ENCODE results near the gene FPGT. TPM values are rescaled to one million over a fixed set of nuclear protein-coding genes. Genes with fewer than 3 reads are reported as not detected.

Gene FPGT
- total and polyA plus RNA-seq, 2 donors (not counting 3 experiments of a cell fraction or from before 2014, with no cell fraction given): 4.3 to 10.9 TPM

GRCh38 chr1:74199504-74199903 lies 1.5 kb downstream of the FPGT start:
- no peak overlapping the region for H2AFZ ChIP-seq (ENCODE audit: low read depth, low read length)
- H3K79me2 ChIP-seq (ENCODE audit: control insufficient read depth, insufficient read depth, low read length): no peaks in the 10 kb centered on the region
- H3K27ac ChIP-seq (ENCODE audit: insufficient read depth, low read depth, low read length): no peak overlapping the region
- no peaks in the 10 kb centered on the region for H4K20me1 ChIP-seq (replicated peaks; ENCODE audit: control insufficient read depth, extremely low read depth, insufficient read depth, low read length)
- BruUV-seq (replicated peaks): no TSS peak
- H3K4me2 ChIP-seq (ENCODE audit: insufficient read depth, low read length): peak overlapping the region; percentile 64
- H3K27me3 ChIP-seq (ENCODE audit: control insufficient read depth in 2 of 2, insufficient read depth in 2 of 2, low read length in 2 of 2): no peaks in the 10 kb centered on the region
- no peak overlapping the region for H3K4me3 ChIP-seq (replicated peaks in 1 of 3; ENCODE audit: insufficient read depth in 1 of 3, low read depth in 1 of 3, low read length in 3 of 3)
- ChIA-PET CTCF (no interaction called here), POLR2A (no interaction called here)
- DNase-seq (ENCODE audit: low read depth, low spot score) (no peak), FAIRE-seq (no peak)
- H3K4me1 ChIP-seq (ENCODE audit: control insufficient read depth, extremely low read depth, insufficient read depth, low read length): peaks cover 10% of the 10 kb centered on the region
- dilution Hi-C loops (cut with MboI; ENCODE audit: extremely low pct_ligation_motif_present, low sequenced_read_pairs) (no loop called here), intact Hi-C loops (cut with micrococcal nuclease) (loop anchor here (10.0 kb wide), 2 partner anchors 535 to 1915 kb away; partner anchors contain the start of genes CRYZ, NEGR1 and TYW3)
- H3K9me3 ChIP-seq (replicated peaks; ENCODE audit: control insufficient read depth, insufficient read depth, low read length): no peaks in the 10 kb centered on the region
- H3K9me1 ChIP-seq (replicated peaks; ENCODE audit: control insufficient read depth, extremely low read depth, insufficient read depth, low read length): no peaks in the 10 kb centered on the region
- TF ChIP-seq GATA2 (IDR thresholded peaks at IDR 0.05; ENCODE audit: insufficient read depth, insufficient read length, low read depth, low read length) (no peak), FOS (IDR thresholded peaks at IDR 0.05; ENCODE audit: borderline replicate concordance, insufficient read depth, low read length) (no peak), JUN (IDR thresholded peaks at IDR 0.05; ENCODE audit: borderline replicate concordance, insufficient read depth, insufficient read length, low read depth) (no peak), CTCF (IDR thresholded peaks at IDR 0.05; ENCODE audit: extremely low read depth in 1 of 2, insufficient read depth in 1 of 2, low read depth in 1 of 2, low read length in 2 of 2) (no peak), POLR2AphosphoS5 (IDR thresholded peaks at IDR 0.05; ENCODE audit: insufficient read depth, low read depth, low read length) (no peak), MAX (IDR thresholded peaks at IDR 0.05; ENCODE audit: insufficient read depth, insufficient read length) (no peak), EZH2 (IDR thresholded peaks at IDR 0.05; ENCODE audit: borderline replicate concordance, low read depth, low read length, severe bottlenecking) (no peak), MYC (IDR thresholded peaks at IDR 0.05; ENCODE audit: low read depth, low read length) (no peak), POLR2A (IDR thresholded peaks at IDR 0.05; ENCODE audit: low read depth, low read length) (no peak)
- no peaks in the 10 kb centered on the region for H3K36me3 ChIP-seq (ENCODE audit: control insufficient read depth in 2 of 2, extremely low read depth in 1 of 2, insufficient read depth in 2 of 2, low read length in 2 of 2)
- H3K9ac ChIP-seq (replicated peaks; ENCODE audit: extremely low read depth, insufficient read depth, low read length): no peak overlapping the region

Measured in endothelial cell of umbilical vein (primary cell).